HG03066 (cell line): Measurements from ENCODE around the gene CKLF.
"Not testable (repeated sequence)": the region's sequence is repeated elsewhere in the genome, so short reads cannot be mapped to it uniquely, and the experiment has no call there.

Experiments
- ATAC-seq: cut with Tn5 transposase; IDR thresholded peaks from one replicate; pipeline ENCODE4 v1.9.1; 2021; ENCODE audit warnings: low read depth; ENCODE audit not compliant: unreplicated experiment

The CKLF gene

DNA sequence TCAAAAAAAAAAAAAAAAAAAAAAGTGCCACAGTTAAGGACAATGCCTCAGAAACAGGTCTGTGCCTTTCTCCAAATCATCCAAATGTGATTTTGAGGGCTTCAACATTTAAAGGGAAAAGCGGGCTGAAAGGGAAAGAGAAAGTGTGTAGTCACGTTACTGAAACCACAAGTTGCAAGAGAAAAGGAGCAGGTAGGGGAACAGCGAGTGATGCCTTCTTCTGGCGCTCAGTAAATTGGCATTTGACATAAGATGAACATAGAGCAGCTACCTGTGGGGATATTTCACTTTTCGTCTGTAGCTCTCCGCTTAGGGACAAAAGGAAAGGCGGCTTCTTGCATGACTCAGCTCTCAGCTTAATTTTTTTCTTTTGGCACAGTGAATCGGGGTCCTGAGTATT is 37.9 kb downstream of the CKLF start:
- no peak for ATAC-seq

- ATAC-seq: no peak
Observed at GRCh38 chr16:66591018-66591417, 38.6 kb downstream of the CKLF start.

GRCh38 chr16:66592241-66592640 is 39.9 kb downstream of the CKLF start:
- no peak for ATAC-seq

- ATAC-seq: no peak
Observed at GRCh38 chr16:66592814-66593213, 40.4 kb downstream of the CKLF start.

- ATAC-seq: no peak
Observed at GRCh38 chr16:66594739-66595138, 42.4 kb downstream of the CKLF start.

DNA sequence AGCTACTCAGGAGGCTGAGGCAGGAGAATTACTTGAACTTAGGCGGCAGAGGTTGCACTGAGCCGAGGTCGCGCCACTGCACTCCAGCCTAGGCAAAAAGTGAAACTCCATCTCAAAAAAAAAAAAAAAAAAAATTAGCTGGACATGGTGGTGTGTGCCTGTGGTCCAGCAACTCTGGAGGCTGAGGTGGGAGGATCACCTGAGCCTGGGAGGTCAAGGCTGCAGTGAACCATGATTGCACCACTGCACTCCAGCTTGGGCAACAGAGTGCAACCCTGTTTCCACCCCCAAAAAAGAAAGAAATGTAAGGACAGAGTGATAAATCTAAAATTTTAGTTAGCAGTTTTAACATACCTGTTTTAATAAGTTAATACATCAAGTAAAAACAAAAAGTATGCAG is 44.2 kb downstream of the CKLF start:
- ATAC-seq: not testable (repeated sequence)

DNA sequence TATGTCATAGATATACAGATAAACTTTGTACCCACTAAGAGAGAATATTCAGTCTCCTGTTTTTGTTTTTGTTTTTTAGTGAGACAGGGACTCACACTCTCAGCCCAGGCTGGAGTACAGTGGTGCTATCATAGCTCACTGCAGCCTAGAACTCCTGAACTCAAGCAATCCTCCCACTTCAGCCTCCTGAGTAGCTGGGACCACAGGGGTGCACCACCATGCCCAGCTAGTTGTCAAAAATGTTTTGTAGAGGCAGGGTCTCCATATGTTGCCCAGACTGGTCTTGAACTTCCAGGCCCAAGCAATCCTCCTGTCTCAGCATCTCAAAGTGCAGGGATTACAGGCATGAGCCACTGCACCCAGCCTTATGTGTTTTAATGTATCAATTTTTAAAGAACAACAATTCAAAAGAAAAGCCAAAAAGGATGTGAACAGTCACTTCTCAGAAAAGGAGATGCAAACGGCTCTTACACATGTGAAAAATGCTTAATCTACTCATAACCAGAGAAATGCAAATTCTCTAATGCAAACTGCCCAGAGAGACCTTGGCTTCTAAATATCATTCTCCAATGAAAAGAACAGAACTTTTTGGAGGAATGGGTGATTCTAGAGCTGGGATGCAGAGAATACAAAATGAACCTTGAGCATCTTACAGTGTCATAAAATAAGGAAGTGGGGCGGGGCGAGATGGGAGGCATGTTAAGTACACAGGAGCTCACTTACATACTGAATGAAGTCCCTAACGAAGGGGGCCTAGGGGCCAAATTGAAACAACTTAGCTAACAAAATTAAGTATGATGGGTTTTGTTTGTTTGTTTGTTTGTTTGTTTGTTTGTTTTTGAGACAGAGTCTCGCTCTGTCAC is 44.8 kb downstream of the CKLF start:
- ATAC-seq: no peak

DNA sequence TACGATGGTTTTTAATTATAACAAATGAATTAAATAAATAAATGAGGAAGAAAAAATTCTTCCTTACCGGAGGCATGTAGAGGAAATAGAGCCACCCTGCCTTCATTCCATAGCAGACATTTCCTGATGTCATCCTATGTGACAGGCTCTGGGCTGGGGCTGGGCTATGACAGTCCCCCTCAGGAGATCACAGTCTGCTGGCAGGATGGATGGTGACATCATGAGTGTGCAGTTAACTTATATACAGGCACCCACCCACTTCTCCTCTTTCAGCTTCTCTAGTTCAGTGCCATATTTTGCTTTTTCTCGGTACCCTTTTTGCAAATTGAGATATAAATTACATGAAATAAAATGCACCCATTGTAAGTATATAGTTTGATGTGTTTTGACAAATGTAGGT is 45.7 kb downstream of the CKLF start:
- ATAC-seq: no peak

GRCh38 chr16:66599726-66600125 is 47.4 kb downstream of the CKLF start:
- no peak for ATAC-seq

GRCh38 chr16:66600477-66600876 is 48.1 kb downstream of the CKLF start:
- ATAC-seq: no peak

DNA sequence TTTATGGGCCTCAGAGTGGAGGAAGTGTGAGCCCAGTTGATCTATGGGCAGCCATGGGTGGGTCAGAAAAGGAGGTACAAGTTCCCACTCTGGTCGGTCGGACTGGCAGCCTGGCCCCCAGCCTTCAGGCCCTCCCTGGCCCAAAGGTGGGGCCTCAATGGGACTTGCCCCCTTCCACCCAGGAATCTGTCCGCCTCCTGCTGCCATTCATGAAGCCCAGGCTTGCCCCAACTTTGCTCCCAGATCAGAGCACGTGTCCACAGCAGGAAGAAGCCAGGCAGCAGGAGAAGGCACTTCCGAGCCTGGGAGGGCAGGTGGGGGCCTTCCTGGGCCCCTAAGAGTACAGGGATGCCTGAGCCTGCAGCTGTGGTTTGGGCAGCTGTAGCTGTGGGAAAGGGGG is 49.1 kb downstream of the CKLF start:
- no peak for ATAC-seq

DNA sequence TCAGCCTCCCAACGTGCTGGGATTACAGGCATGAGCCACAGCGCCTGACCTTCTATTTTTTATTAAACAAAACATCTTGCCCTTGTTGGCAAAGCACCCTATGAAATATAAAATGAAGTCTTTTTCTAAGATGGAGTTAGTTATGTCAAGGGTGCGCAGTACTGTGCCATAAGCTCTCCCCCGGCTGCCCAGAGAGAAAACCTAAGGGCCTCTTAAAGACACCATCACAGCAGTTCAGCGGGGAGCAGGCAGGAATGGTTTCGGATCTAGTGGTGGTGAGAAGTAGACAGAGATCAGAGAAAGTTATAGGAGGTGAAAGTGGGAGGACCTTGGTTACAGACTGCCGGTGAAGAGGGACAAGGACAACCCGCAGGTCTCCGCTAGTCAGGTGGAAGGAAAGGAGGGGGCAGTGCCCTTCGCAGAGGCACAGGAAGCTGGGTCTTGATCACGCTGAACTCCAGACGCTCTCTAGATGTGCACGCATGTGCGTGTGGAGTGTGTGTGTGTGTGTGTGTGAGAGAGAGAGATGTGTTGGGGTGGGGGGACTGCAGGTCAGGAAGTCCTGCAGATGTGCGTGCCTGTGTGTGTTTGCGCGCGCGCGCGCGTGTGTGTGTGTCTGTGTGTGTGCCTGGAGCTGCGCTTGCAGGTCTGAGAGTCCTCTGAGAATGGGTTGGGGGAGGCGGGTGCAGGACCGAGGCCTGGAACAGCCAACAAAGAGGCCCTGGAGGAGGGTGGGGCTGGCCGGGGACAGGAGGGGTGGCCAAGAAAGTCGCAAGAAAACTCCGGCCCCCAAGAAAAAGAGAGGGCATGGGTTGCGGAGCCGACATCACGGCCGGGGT is 51.4 kb downstream of the CKLF start:
- no peak for ATAC-seq

DNA sequence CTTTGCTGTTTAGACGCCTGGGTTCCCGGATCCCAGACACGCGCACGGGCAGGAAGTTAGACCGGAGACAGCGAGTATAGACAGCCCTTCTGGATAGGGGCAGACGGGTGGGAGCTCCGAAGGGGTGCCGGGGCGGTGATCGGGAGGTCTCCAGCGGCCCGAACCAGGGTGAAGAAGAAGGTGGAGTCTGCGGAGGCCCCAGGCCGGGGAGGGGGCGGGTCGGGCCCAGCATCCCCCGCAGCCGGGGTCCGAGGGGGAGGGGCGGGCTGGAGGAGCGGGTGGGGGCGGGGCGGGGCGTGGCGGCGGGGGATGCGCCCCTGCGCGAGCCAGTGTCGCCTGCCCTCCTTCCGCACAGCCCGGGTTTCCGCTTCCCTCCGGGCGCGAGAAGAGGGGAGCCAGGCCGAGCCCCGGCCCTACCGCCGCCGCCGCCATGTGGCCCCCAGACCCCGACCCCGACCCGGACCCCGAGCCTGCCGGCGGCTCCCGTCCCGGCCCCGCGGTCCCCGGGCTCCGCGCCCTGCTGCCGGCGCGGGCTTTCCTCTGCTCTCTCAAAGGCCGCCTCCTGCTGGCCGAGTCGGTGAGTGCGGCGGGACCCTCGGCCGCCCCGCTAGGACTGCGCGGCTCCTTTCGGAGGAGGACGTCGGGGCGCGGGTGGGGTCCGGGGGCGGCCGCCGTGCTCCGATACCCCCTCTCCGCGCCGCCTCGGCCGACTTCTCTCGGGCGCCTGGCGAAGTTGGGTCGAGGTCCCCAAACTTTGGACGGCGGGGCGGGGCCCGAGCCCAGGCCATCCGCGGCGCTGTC is 52.2 kb downstream of the CKLF start, which contains the start of gene CMTM3:
TSS of gene CMTM3 (plus strand) at position 329 of the 801 bp plus-strand sequence. CDS start at position 431, 102 bp downstream.
- ATAC-seq: peak; percentile 50

DNA sequence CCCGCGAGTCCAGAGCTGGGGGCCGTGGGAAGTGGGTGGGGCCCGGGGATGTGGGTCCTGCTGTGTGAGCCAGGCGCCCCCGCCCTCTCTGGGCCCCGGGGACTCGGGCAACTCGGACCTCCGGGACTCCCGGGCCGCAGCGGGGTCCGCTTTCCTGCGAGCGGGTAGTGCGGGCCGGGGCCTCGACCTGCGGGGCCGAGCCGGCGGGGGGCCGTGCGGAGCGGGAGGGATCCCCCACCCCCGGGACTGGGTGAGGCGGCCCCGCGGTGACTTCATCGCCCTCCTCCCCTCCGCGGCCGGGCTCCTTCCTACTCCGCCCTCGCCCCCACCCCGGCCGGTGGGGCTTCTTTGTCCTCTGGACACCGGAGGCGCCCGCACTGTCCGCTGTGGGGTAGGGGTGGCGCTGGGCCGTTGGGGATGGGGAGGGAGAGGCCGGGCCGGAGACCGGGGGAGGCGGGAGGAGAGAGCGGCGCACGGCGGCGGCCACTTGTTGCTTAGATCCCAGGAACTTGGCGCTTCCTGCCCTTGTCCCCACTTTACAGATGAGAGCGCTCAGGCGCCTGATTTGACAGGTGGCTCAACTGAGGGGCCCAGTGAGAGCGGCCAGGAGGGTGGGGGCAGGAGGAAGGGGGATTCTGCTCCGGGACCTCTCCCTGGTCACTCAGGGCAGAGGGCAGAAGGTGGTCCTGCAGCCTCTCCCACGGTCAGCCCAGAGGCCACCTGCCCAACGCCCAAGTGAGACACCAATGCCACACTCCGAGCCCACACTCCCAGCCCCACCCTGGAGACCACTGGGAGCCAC is 53.0 kb downstream of the CKLF start:
- ATAC-seq: peak; percentile 8

DNA sequence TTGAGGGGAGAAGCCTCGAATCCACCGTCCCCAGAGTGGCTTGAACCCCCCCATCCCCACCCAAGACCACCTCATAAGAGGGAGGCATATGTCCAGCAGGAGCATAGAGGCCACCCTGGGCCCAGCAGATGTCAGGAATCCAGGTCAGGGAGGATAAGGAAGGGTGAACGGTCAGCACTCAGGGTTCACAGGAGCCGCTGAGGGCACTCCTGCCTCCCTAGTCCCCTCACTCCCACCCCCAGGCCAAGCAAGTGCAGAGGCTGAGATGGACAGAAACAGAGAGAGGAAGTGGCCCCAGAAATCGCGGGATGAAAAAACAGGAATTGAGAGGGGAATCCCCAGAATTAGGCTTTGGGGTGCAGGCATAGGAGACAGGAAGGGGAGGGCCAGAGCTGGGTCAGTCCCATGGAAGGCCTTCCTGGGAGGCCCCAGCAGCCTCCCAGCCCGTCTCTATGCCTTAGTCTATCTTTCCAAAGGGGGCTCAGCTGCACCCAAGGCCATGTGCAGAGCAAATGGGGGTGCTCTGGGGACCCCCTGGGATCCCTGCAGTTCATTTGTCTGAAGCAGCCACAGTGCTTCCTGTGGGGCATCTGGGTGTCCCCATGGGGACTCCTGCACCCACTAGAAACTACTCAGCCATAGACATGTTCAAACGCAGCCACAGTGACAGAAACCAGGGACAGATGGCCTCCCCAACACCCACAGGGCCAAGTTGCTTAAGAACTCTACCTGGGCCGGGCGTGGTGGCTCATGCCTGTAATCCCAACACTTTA is 53.8 kb downstream of the CKLF start:
- ATAC-seq: peak; percentile 46

GRCh38 chr16:66608241-66609138 is 56.1 kb downstream of the CKLF start:
- ATAC-seq: peak; percentile 28

GRCh38 chr16:66609139-66609510 is 56.7 kb downstream of the CKLF start:
- ATAC-seq: no peak

DNA sequence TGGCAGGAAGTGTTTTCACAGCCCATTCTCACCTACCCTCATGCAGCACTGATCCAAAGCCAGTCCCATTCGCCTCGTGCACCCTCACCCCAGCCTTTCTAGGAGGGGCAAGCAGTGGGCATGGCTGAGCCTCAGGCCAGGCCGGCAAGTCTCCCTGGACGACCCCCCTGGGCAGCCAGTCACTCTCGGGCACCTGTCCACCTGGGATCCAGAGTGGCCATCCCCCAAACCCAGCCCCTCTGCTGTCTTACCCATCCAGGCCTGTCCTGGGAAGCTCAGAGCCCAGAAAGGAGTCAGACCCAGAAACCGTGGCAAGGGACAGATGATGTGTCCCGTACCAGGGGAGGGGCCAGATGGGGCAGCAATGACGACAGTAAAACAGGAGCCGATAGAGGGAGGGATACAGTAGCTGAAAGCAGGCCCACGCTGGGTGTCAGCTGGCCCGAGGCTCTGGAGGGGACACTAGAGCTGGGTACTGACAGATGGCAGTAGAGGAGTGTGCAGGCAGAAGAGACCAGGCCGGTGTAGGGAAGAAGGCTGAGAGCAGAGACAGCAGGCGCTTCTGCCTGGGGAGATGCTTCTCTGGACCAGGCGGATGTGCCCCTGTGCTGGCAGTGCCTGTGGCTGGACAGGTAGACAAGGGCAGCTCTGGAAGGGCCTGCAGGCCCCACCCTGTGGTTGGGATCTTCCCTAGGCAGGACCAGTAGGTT is 57.9 kb downstream of the CKLF start:
- ATAC-seq: no peak
